Measurements from ENCODE around the gene CDH13. TPM values are rescaled to one million over a fixed set of nuclear protein-coding genes. Genes with fewer than 3 reads are reported as not detected.

The CDH13 gene
- total RNA-seq, 2 donors from 2014 or later, result 2.9 TPM; not detected in 1

DNA sequence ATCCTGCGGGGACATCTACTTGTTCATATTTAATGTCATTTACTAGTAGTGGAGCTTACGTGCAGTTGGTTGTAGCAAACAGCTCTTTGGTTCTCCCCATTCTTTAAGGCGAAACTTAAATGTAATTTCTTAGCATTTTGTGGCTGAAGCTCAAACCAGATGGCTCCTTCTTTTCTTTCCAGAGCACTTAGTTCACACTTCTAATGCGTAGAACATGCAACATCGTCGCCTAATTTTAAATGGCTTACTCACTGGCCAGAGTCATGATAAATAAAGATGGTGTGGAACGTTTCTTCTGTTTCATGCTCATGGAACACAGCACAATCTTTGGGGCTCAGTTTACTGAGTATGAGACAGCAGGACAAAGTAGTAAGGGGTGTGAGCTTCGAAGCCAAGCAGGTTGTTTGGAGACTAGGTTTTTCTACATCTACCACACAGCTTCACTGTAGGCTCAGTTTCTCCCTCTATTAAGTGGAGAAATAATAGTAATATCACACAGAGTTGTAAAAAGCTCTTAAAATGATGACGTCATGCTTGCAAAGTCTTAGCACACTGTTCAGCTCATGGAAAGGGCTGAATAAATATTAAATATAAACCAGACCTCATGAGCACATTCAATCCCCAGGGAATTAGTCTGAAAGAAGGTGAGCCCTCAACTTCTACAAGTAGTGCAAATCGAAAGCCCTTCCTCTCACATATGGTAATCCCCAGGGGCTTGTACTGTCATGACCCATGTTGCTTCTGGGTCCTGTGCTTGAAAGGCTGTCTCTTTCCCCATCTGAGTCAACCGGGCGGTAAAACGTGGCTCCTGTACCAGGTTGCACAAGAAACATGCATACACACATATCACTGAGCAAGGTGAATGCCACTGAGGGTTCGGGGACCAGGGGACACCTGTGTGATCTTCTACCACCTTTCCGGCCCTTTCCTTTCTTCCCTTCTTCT lies 384.3 kb downstream of the CDH13 start:
- Histone ChIP-seq H3K9me3 (no peaks in the 10 kb centered on the region), H3K36me3 (replicated peaks in 1 of 2; ENCODE audit: insufficient read depth in 1 of 2, low read depth in 2 of 2) (no peaks in the 10 kb centered on the region), H3K27me3 (no peaks in the 10 kb centered on the region), H3K27ac (no peak overlapping the region), H3K4me1 (no peaks in the 10 kb centered on the region), H3K4me3 (no peak overlapping the region)
- TF ChIP-seq, protein P1, sequence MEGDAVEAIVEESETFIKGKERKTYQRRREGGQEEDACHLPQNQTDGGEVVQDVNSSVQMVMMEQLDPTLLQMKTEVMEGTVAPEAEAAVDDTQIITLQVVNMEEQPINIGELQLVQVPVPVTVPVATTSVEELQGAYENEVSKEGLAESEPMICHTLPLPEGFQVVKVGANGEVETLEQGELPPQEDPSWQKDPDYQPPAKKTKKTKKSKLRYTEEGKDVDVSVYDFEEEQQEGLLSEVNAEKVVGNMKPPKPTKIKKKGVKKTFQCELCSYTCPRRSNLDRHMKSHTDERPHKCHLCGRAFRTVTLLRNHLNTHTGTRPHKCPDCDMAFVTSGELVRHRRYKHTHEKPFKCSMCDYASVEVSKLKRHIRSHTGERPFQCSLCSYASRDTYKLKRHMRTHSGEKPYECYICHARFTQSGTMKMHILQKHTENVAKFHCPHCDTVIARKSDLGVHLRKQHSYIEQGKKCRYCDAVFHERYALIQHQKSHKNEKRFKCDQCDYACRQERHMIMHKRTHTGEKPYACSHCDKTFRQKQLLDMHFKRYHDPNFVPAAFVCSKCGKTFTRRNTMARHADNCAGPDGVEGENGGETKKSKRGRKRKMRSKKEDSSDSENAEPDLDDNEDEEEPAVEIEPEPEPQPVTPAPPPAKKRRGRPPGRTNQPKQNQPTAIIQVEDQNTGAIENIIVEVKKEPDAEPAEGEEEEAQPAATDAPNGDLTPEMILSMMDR (IDR thresholded peaks at IDR 0.05), result no peak
- no peak for TF ChIP-seq POLR2A (IDR thresholded peaks at IDR 0.05)
- intact Hi-C loops (cut with DNase I), result no loop called here
- no peak for DNase-seq
- no peak for ATAC-seq
- 66 to 68% methylated on average over 15 of the region's 15 CpGs for WGBS, 2 donors

DNA sequence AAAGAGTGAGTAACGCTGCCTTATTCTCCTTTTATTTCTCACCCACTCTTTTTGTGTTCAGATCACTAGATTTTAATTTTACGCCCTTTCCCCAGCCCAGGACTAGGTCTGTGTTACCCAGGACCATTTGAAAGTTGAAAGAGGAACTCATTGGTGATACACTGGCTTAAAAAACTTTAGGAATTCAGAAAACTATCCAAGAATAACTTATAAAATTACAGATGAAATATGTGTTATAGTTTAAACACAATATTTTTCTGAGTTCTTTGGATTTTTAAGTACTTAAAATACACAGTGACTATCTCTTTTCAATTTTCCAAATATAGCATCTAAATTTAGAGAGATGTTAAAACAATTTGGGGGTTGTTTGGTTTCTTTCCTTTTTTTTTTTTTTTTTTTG lies 385.2 kb downstream of the CDH13 start:
- intact Hi-C loops (cut with DNase I), result no loop called here
- no peak overlapping the region for H3K27ac ChIP-seq
- H3K36me3 ChIP-seq (replicated peaks in 1 of 2; ENCODE audit: insufficient read depth in 1 of 2, low read depth in 2 of 2), result no peaks in the 10 kb centered on the region
- DNase-seq (no peak), ATAC-seq (no peak)
- WGBS, 2 donors, result 79 to 85% methylated on average over 2 of the region's 2 CpGs
- no peak overlapping the region for H3K4me3 ChIP-seq
- no peaks in the 10 kb centered on the region for H3K27me3 ChIP-seq
- no peaks in the 10 kb centered on the region for H3K4me1 ChIP-seq
- no peaks in the 10 kb centered on the region for H3K9me3 ChIP-seq
- TF ChIP-seq, protein P1 (IDR thresholded peaks at IDR 0.05), result no peak
- TF ChIP-seq POLR2A (IDR thresholded peaks at IDR 0.05), result no peak

DNA sequence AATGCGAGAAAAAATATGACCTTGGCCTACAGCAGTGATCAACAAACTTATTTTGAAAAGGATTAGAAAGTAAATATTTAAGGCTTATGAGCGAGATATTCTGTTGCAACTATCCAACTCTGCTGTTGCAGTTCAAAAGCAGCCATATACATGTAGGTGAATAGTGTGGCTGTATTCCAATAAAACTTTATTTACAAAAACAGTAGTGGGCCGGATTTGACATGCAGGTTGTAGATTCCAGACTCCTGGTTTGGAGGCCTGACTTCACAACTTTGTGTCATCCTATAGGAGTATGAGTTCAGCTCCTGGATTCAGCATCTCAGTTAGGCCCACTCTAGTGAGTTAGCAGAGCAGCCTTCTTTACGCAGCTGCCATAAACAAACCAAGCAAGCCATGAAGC lies 386.3 kb downstream of the CDH13 start:
- no peak for DNase-seq
- Histone ChIP-seq H3K4me3 (no peak overlapping the region), H3K36me3 (replicated peaks in 1 of 2; ENCODE audit: insufficient read depth in 1 of 2, low read depth in 2 of 2) (no peaks in the 10 kb centered on the region), H3K27me3 (no peaks in the 10 kb centered on the region), H3K4me1 (no peaks in the 10 kb centered on the region), H3K9me3 (no peaks in the 10 kb centered on the region), H3K27ac (no peak overlapping the region)
- ATAC-seq, result no peak
- TF ChIP-seq POLR2A (IDR thresholded peaks at IDR 0.05), result no peak
- TF ChIP-seq, protein P1 (IDR thresholded peaks at IDR 0.05), result no peak
- 57% methylated on average over 4 of the region's 4 CpGs for WGBS, 2 donors
- intact Hi-C loops (cut with DNase I), result no loop called here

DNA sequence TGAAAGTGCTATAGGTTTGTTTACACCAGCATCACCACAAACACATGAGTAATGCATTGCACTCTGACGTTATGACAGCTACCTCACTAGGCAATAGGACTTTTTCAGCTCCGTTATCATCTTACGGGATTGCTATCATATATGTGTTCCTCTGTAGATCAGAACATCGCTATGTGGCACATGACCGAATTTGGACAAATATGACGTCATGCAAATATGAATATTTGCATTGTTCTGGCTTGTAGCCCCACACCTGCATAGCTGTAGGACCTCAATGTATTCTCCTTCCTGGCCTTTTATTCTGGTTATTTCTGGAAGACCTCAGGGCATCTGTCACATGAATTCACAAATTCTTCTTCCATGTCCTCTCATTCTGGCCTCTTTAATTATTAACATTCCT lies 393.2 kb downstream of the CDH13 start:
- TF ChIP-seq, protein P1 (IDR thresholded peaks at IDR 0.05), result no peak
- no peak for TF ChIP-seq POLR2A (IDR thresholded peaks at IDR 0.05)
- H3K27ac ChIP-seq, result no peak overlapping the region
- no peaks in the 10 kb centered on the region for H3K9me3 ChIP-seq
- intact Hi-C loops (cut with DNase I), result no loop called here
- 72 to 75% methylated on average over 6 of the region's 6 CpGs for WGBS, 2 donors
- no peaks in the 10 kb centered on the region for H3K4me1 ChIP-seq
- no peak overlapping the region for H3K4me3 ChIP-seq
- H3K27me3 ChIP-seq, result no peaks in the 10 kb centered on the region
- DNase-seq (no peak), ATAC-seq (no peak)
- no peaks in the 10 kb centered on the region for H3K36me3 ChIP-seq (replicated peaks in 1 of 2; ENCODE audit: insufficient read depth in 1 of 2, low read depth in 2 of 2)

DNA sequence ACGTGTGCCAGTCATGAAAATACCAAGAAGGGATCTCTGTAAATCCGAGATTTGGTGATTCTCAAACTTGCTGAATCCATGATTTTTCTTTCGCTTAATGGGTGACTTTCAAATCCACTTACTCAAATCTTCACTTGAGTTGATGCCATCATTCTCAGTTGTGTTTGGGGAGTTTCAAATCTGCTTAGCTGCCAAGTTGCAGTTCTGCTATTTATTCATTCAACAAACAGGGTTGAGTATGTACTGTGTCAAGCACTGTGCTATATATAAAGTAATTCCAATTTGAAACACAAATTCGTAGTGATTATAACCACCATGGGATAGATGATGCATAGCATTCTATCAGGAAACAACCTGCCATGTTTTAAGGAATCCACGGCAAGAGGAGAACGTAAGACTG lies 394.3 kb downstream of the CDH13 start:
- no peak for TF ChIP-seq POLR2A (IDR thresholded peaks at IDR 0.05)
- TF ChIP-seq, protein P1 (IDR thresholded peaks at IDR 0.05), result no peak
- intact Hi-C loops (cut with DNase I), result no loop called here
- Histone ChIP-seq H3K27ac (no peak overlapping the region), H3K4me1 (no peaks in the 10 kb centered on the region), H3K36me3 (replicated peaks in 1 of 2; ENCODE audit: insufficient read depth in 1 of 2, low read depth in 2 of 2) (no peaks in the 10 kb centered on the region), H3K27me3 (no peaks in the 10 kb centered on the region), H3K4me3 (no peak overlapping the region), H3K9me3 (no peaks in the 10 kb centered on the region)
- 66 to 70% methylated on average over 6 of the region's 6 CpGs for WGBS, 2 donors
- DNase-seq, result no peak
- ATAC-seq, result no peak

All from body of pancreas (tissue), 4 donors.